VCaP (cell line): Measurements from ENCODE around the gene LHX5.

Experiments used
- H3K27ac ChIP-seq: fragments of 450-650 bp; 2 replicates; pipeline ENCODE4 v1.5.1; 2017
- CTCF ChIP-seq: fragments of 450-650 bp; conservative IDR thresholded peaks from 2 replicates; pipeline ENCODE4 v1.5.1; 2017; ENCODE audit warnings: mild to moderate bottlenecking, moderate library complexity

Gene LHX5

GRCh38 chr12:113437729-113438100 is 34.0 kb downstream of the LHX5 start:
- no peak overlapping the region for H3K27ac ChIP-seq
- no peak for TF ChIP-seq CTCF

- TF ChIP-seq CTCF: no peak
- H3K27ac ChIP-seq: no peak overlapping the region
Measured at GRCh38 chr12:113436993-113437728, 34.5 kb downstream of the LHX5 start.

GRCh38 chr12:113436586-113436985 is 35.1 kb downstream of the LHX5 start:
- no peak overlapping the region for H3K27ac ChIP-seq
- TF ChIP-seq CTCF: no peak

GRCh38 chr12:113435367-113435766 is 36.3 kb downstream of the LHX5 start:
- no peak for TF ChIP-seq CTCF
- no peak overlapping the region for H3K27ac ChIP-seq

GRCh38 chr12:113432986-113433385 is 38.7 kb downstream of the LHX5 start:
- TF ChIP-seq CTCF: no peak
- H3K27ac ChIP-seq: no peak overlapping the region

GRCh38 chr12:113428482-113428881 is 43.2 kb downstream of the LHX5 start:
- no peak overlapping the region for H3K27ac ChIP-seq
- TF ChIP-seq CTCF: no peak

GRCh38 chr12:113427882-113428281 is 43.8 kb downstream of the LHX5 start:
- H3K27ac ChIP-seq: no peak overlapping the region
- TF ChIP-seq CTCF: no peak
